Activated naive CD4-positive, alpha-beta T cell (primary cell): ENCODE measurements around the gene TNFAIP8L1.
"Not testable (repeated sequence)": the region's sequence is repeated elsewhere in the genome, so short reads cannot be mapped to it uniquely, and the experiment has no call there.

Experiments
- DNase-seq, 4 experiments: peaks; one replicate each; lab custom pipeline; 2025; lab: John Stamatoyannopoulos, UW

Gene TNFAIP8L1

GRCh38 chr19:4638828-4639530 lies at the start of gene TNFAIP8L1:
TSS of gene TNFAIP8L1 (plus strand) at chr19:4639516. CDS start at chr19:4651870, 12,354 bp downstream.
- peak; percentile 95 to 99 (median 99) for DNase-seq

GRCh38 chr19:4589579-4590410 lies 49.5 kb upstream of the TNFAIP8L1 start:
- no peak for DNase-seq

DNA sequence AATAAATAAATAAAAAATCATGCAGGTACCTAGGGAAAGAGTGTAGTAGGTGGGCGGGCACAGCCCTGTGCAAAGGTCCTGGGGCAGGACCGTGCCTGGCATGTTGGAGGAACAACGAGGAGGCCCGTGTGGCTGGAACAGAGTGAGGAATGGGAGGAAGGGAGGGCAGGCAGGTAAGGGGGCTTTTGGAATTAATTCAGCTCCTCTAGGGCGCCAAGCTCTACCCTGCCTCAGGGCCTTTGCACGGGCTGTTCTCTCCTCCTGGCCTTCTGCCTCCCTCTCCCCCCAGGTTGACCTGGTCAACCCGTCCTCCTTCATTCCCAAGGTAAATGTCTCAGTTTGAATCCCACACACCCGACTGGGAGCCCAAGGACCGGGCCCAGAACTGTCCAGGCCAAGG lies 48.8 kb upstream of the TNFAIP8L1 start:
- no peak for DNase-seq

GRCh38 chr19:4591320-4591719 lies 48.0 kb upstream of the TNFAIP8L1 start:
- no peak for DNase-seq

- no peak for DNase-seq
These were observed 46.9 kb upstream of the TNFAIP8L1 start for GRCh38 chr19:4592445-4592844.

DNA sequence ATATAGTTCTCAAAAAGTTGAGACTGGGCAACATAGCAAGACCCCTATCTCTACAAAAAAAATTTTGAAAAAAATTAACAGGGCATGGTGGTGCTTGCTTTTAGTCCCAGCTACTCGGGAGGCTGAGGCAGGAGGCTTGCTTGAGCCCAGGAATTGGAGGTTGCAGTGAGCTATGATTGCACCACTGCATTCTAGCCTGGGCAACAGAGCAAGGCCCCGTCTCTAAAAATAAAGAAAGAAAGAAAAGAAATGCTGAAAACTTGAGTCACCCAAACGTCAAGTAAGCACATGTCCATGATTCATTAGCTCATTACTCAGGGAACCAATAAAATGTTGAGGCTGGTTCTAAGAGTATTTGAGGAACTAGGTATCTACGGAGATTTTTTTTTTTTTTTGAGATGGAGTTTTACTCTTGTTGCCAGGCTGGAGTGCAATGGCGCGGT lies 45.9 kb upstream of the TNFAIP8L1 start:
- no peak for DNase-seq

DNA sequence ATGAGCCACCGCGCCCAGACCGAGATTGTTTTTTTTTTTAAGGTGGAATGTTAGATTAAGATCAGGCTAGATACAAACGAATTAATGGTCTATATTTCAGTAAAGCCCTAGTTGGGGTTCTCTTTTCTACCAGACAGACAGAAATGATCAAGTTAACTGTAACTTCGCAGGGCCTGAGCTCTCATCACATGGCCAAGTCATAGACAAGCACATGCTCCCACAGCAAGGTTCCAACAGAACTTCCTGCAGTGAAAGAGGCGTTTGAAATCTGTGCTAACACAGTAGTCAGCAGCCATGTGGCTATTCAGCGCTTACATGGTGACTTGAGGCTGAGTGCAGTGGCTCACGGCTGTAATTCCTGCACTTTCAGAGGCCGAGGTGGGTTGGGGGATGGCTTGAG lies 45.1 kb upstream of the TNFAIP8L1 start:
- DNase-seq, result no peak

- DNase-seq, result not testable (repeated sequence)
These were observed 44.2 kb upstream of the TNFAIP8L1 start for GRCh38 chr19:4595158-4595557.

DNA sequence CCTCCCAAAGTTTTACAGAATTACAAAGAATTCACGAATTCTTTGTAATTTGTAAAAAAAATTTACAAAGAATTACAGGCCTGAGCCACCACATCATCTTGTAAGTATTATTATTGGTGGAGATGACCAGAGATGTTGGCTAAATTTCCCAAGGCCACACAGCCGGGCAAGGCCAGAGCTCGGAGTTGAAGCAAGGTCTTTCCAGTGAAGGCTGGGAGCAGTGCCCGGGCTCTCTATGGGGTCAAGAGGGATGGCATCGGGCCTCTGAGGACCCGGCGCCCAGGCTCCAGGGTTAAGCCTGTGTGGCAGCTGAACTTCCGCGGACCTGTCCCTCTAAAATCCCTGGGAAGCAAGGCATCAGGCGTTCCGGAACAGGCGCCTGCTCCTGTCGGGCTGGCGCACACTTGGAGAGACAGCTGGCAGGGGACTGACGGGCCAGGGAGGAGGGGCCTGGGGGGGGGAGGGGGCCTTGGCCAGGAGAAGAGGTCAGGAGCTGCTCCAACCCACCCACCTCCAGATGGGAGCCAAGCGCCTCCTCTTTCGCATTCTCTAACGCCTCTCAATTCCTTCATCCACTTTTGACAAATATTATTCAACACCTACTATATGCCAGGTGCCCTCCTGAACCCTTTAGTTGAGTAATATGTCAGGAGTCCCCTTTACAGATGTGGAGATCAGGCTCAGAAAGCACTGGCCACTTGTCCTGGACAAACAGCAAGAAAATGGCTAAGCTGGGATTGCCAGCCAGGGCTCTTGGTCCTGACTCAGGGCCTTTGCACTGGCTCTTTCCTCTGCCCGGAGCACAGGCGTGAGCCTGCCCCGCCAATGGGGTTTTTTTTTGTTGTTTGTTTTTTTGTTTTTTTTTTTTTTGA lies 43.0 kb upstream of the TNFAIP8L1 start:
- DNase-seq, result no peak

DNA sequence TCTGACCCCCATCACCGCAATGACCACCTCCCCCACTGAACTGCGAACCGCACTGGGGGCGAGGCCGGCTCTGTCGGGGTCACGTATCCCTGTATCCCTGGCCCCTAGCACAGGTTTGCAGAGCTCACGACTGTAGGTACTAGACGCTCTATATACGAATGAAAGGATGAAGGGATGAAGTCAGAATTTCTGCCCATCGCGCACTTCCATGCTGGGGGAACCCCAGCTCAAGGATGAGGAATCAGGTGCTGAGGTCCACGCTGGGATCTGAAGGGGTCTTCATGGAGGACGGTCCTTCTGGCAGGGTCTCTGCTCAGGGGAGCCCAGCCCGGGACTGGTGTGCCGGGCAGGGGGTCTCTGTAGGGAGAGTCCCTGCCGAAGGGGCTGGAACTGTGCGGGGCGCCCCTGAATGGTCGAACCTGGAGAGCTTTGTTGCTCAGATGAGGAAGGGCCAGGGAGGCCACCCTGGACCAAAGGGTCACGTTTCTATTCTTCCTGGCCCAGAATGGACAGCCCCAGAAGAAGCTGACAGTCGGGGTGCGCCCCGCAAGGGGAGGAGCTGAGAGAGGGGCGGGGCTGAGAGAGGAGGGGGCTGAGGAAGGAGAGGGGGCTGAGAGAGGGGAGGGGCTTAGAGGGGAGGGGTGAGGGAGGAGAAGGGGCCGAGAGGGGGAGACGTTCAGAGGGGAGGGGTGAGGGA lies 41.9 kb upstream of the TNFAIP8L1 start:
- DNase-seq, result peak in 1 of 4 experiments; percentile 28

GRCh38 chr19:4597975-4598671 lies 41.2 kb upstream of the TNFAIP8L1 start:
- DNase-seq, result peak in 2 of 4 experiments; percentile 11 to 44

DNA sequence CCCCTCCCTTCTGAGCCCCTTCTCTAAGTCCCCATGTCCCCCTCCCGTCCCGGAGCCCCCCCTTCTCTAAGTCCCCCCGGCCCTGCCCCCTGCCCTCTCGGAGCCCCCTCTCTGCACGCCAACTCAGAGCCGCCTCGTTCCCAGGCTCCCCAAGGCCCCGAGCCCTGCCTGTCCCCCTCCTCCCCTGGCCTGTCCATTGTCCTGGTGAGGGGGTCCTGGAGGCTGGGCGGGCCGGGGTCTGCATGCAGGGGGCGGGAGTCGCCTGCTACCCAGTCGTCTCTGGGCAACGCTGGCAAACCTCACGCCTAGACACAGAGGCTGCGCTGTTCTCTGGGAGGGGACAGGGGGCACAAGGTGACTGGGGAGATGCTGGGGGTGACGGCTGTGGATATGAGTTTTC lies 40.6 kb upstream of the TNFAIP8L1 start:
- no peak for DNase-seq

GRCh38 chr19:4600082-4600481 lies 39.2 kb upstream of the TNFAIP8L1 start:
- no peak for DNase-seq

DNA sequence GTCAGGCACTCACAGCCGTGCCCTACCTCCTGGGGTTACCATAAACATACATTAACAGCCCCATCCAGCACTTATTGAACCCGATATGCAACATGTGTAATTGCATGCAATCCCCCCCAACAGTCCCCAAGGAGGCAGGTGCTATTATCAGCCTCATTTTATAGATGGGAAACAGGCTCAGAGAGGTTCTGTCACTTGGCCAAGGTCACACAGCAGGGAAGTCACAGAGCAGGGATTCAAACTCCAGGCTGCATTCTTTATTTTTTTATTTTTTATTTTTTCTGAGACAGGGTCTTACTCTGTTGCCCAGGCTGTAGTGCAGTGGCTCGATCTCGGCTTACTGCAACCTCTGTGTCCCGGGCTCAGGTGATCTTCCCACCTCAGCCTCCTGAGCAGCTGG lies 38.4 kb upstream of the TNFAIP8L1 start:
- DNase-seq, result no peak

DNA sequence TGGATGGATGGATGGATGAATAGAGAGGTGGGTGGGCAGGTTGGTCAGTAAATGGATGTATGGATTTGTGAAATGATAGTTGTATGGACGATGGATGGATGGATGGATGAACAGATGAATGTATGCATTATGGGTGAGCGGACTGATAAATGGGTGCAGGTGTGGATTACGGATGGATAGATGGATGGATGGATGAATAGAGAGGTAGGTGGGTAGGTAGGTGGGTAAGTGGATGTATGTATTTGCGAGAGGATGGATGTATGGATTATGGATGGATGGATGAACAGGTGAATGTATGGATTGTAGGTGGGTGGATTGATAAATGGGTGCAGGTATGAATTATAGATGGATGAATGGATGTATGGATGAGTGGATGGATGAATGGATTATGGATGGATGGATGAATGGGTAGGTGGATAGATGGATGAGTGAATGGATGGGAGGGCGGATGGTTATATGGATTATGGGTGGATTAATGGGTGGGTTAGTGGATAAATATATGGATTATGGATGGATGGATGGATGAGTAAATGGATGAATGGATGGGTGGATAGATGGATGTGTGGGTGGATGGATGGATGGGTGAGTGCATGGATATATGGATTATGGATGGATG lies 37.0 kb upstream of the TNFAIP8L1 start:
- no peak for DNase-seq

GRCh38 chr19:4602915-4603314 lies 36.4 kb upstream of the TNFAIP8L1 start:
- DNase-seq, result no peak

- no peak for DNase-seq
These were observed 34.4 kb upstream of the TNFAIP8L1 start for GRCh38 chr19:4604912-4605311.

GRCh38 chr19:4606181-4606580 lies 33.1 kb upstream of the TNFAIP8L1 start:
- no peak for DNase-seq

DNA sequence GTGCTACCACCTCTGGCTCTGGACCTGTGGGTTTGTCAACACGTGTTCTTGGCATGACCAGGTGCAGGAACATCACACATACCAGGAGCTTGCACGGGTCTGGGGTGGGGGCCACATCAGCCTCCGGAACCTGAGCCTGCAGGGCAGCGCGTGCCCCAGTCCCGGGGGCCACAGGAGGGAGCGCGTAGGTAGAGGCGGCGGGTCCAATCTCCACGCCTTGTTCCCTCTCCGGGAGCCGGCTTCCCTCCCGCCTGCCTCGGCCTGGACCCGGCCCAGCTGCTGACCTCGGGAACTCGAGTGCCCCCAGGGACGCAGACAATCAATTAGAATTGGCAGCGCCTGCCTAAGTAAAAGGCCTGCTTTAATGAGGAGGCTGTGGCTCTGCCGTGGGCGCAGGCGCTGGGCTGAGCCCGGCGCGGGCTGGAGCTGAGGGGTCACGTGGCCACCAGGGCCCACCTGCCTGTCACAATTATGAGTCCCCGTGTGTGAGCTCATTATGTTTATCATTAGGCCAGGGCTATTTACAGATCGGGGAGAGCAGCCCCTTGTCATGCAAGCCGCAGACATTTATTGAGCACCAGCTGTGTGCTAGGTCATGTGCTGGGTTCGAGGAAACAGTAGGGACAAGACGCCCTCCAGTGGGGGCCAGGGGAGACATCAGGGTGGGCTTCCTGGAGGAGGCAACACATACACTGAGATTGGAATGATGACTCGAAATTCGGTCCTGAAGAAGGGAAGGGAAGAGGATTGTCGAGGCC lies 32.2 kb upstream of the TNFAIP8L1 start:
- no peak for DNase-seq
